Heart right ventricle (tissue), 16 donors: Measurements from ENCODE around the gene BHLHE40. TPM values are rescaled to one million over a fixed set of nuclear protein-coding genes. Genes with fewer than 3 reads are reported as not detected.

Source experiments
- ATAC-seq, 8 donors: fragments of 200-7000 bp; cut with Tn5 transposase; one replicate each; pipeline ENCODE4 v1.9.1; 2020; ENCODE audit warnings: mild to moderate bottlenecking in 8 of 8, moderate library complexity in 8 of 8, moderate number of reproducible peaks in 1 of 8
- DNase-seq, 2 donors: peaks; one replicate each; pipeline ENCODE4 v3.0.0-alpha.2; 2020
- H3K27ac ChIP-seq, 10 donors: fragments of 200-600 bp; sonication (generic) in 2 of 10; one replicate each; pipeline versions ENCODE4 v1.5.0 to v1.8.0; 2020 to 2022; ENCODE audit warnings: mild to moderate bottlenecking in 3 of 10
- H3K27me3 ChIP-seq, 7 donors: fragments of 200-600 bp; one replicate each; pipeline ENCODE4 v1.8.0; 2021 to 2022; ENCODE audit warnings: mild to moderate bottlenecking in 2 of 7
- H3K36me3 ChIP-seq, 9 donors: fragments of 200-600 bp; sonication (generic) in 1 of 9; one replicate each; pipeline versions ENCODE4 v1.5.0 to v1.8.0; 2020 to 2022; ENCODE audit warnings: mild to moderate bottlenecking in 2 of 9
- H3K4me1 ChIP-seq, 9 donors: fragments of 200-600 bp; sonication (generic) in 1 of 9; one replicate each; pipeline versions ENCODE4 v1.5.0 to v1.8.0; 2020 to 2022; ENCODE audit warnings: mild to moderate bottlenecking in 4 of 9
- H3K4me3 ChIP-seq, 10 donors: fragments of 200-600 bp; sonication (generic) in 2 of 10; one replicate each; pipeline versions ENCODE4 v1.5.0 to v1.8.0; 2020 to 2022; ENCODE audit warnings: mild to moderate bottlenecking in 7 of 10, moderate library complexity in 2 of 10
- H3K9me3 ChIP-seq, 11 donors: fragments of 200-600 bp in 10 of 11; sonication (generic) in 2 of 11; one replicate each; pipeline versions ENCODE4 v1.5.0 to v1.8.0; 2013 to 2022; ENCODE audit warnings: mild to moderate bottlenecking in 2 of 11, control low read depth in 1 of 11, moderate library complexity in 1 of 11
- WGBS, 2 donors: extraction: QIAGEN DNeasy Blood & Tissue Kit; methylation state at CpG; one replicate each; pipeline ENCODE4 v1.1.7; 2013; ENCODE audit warnings: inconsistent platforms in 1 of 2; 5-methylcytosine and 5-hydroxymethylcytosine counted together
- intact Hi-C, 10 donors: fragments of 100-400 bp; cut with DNase I; formaldehyde crosslinking; loops; one replicate each; pipeline versions ENCODE4 v1.11.1 to v1.14.2; 2022
- polyA plus RNA-seq, 2 donors: library from polyadenylated mRNA; stranded (reverse); fragments of 200-250 nt; gene quantifications; one replicate each; pipeline ENCODE4 v1.2.3, GENCODE V29; 2013
- total RNA-seq, 10 donors: library from RNA; stranded (reverse); fragmentation: NEBNext Ultra II Directional in 3 of 10; extraction: Animal tissue kit (Norgen Biotek cat#: 25700) in 3 of 10; gene quantifications; one replicate each; pipeline versions ENCODE4 v1.2.1 to v1.2.4, GENCODE V29; 2021 to 2023
- TF ChIP-seq, protein P1 (sequence below), 9 donors: fragments of 200-600 bp; sonication (generic) in 2 of 9; IDR thresholded peaks; one replicate each; pipeline versions ENCODE4 v1.5.0 to v1.8.0; 2021 to 2022; ENCODE audit warnings: antibody characterized with exemption in 9 of 9, mild to moderate bottlenecking in 5 of 9, moderate library complexity in 1 of 9
- donor health status: Arrhythmogenic right ventricular cardiomyopathy.
- donor health status: ischemic (EF 13 %, LVEDD 7.1; RV severe dilation, severe dysfunction).
- donor health status: healthy with polysubstance abuse.
- donor health status: DM: no; HTN: yes; CAD: no.
- donor health status: DM: no; HTN: no; CAD: no.
- donor health status: ischemic (EF 25% LVEDD 6.9; RV normal size, moderate dysfunction).
- donor health status: ischemic (EF 25% LVEDD 5.7; RV mildly dilated, moderate dysfunction).
- donor health status: healthy.
- donor health status: DM: yes; HTN: yes; CAD: no.
- donor health status: Ischemic cardiomyopathy.
- donor health status: ischemic (EF 35%, LVEDD 5.7; RV mildly dilated, moderate dysfunction).
- donor health status: nonischemic (EF 11% LVEDD 7.7; RV severe dilation, severe dysfunction).
- donor health status: DM: yes; HTN: yes; CAD: no.
- donor health status: PGD.
- donor health status: ischemic (EF 29% LVEDD 5.4; RV normal size, mild dysfunction).
- donor health status: nonischemic (EF 23%, LVEDD 6.1; RV moderate dilation, normal function).

BHLHE40 gene
- total and polyA plus RNA-seq, 12 donors, result 10.0 to 209 (median 49.7) TPM

DNA sequence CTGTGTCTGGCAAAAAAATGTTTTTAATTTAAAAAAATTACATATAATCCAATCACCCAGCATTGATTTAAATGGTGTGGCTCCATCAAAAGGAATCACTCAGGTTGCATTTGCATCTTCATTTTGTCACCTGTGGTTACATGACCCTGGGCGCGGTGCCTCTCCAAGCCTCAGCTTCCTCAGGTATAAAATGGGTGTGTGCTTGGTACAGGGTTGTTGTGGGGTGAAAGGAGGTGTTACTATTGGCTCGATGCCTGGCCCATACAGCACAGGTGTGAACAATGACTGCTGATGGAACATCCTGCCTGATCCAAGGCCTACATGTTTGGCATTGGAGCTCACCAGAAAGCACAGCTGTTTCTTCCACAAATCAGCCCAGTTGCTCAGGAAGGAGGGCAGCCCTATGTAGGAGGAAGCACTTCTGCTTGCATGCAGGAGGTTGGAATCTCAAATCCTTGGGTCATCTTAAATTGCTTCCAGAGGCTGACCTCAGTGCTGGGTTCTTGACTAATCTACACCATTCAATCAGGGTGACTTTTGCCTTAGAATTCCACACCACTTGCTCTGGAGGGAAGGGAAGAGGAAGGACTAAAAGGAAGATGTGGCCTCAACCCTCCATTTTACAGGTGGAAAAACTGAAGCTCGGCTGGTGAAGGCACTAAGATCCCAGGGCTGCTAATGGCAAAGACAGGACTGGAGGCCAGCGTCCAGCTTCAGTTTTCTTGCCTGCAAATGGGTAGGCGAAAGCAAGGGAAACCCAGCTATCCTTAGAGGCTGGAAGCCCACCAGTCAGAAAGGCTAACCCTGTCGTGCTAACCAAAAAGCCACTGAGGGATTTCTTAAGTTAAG is 31.7 kb downstream of the BHLHE40 start:
- no peaks in the 10 kb centered on the region for H3K27me3 ChIP-seq
- H3K27ac ChIP-seq, result peak overlapping the region in 3 of 10 donors; percentile 39 to 81 (median 41)
- H3K4me1 ChIP-seq, result peaks cover 0 to 60% (median 28%) of the 10 kb centered on the region in 9 donors
- DNase-seq, result no peak
- ATAC-seq, result peak in 6 of 8 donors; percentile 4 to 32 (median 14)
- intact Hi-C loops, result no loop called here
- 82 to 88% methylated on average over 7 of the region's 7 CpGs for WGBS, 2 donors
- no peaks in the 10 kb centered on the region for H3K9me3 ChIP-seq
- no peaks in the 10 kb centered on the region for H3K36me3 ChIP-seq
- H3K4me3 ChIP-seq, result no peak overlapping the region
- TF ChIP-seq, protein P1, sequence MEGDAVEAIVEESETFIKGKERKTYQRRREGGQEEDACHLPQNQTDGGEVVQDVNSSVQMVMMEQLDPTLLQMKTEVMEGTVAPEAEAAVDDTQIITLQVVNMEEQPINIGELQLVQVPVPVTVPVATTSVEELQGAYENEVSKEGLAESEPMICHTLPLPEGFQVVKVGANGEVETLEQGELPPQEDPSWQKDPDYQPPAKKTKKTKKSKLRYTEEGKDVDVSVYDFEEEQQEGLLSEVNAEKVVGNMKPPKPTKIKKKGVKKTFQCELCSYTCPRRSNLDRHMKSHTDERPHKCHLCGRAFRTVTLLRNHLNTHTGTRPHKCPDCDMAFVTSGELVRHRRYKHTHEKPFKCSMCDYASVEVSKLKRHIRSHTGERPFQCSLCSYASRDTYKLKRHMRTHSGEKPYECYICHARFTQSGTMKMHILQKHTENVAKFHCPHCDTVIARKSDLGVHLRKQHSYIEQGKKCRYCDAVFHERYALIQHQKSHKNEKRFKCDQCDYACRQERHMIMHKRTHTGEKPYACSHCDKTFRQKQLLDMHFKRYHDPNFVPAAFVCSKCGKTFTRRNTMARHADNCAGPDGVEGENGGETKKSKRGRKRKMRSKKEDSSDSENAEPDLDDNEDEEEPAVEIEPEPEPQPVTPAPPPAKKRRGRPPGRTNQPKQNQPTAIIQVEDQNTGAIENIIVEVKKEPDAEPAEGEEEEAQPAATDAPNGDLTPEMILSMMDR (IDR thresholded peaks at IDR 0.05), result no peak

DNA sequence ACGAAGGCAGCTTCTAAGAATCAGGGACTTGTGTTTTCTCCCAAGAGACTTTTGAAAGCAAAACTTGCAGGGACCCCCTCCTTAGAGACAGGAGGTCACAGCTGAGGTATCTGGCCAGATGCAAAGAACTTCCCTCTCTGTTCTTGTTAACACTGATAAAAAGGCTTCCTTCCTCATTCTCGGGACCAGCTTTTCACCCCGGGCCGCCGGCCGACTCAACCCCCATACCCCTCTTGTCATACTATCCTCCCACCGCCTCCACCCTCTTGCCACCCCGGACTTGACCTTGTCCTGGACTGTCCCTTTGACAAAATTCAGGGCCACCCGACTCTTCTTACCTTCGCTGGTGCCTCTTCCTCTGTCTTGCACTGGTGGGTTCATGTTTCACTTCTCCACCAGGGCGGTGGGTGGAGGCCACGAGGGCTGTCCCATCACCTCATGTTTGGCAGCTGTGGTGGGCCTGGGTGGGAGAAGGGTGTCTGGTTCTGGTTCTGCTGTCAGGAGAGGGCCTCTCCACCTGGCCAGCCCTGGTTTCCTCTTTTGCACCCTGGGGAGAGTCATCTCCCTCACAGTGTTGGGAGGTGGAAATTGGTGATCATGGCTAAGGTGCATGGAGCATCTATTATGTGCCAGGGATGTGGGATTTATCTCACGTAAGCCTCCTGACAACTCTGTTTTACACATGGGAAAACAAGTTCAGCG is 32.5 kb downstream of the BHLHE40 start:
- TF ChIP-seq, protein P1 (IDR thresholded peaks at IDR 0.05), result no peak
- ATAC-seq, result no peak
- peaks cover 3 to 64% (median 34%) of the 10 kb centered on the region in 9 donors for H3K4me1 ChIP-seq
- H3K36me3 ChIP-seq, result no peaks in the 10 kb centered on the region
- DNase-seq, result no peak
- WGBS, 2 donors, result 69 to 76% methylated on average over 14 of the region's 14 CpGs
- H3K27me3 ChIP-seq, result no peaks in the 10 kb centered on the region
- no peak overlapping the region for H3K4me3 ChIP-seq
- H3K27ac ChIP-seq, result peak overlapping the region in 4 of 10 donors; percentile 39 to 81 (median 50)
- H3K9me3 ChIP-seq, result no peaks in the 10 kb centered on the region
- intact Hi-C loops, result no loop called here

DNA sequence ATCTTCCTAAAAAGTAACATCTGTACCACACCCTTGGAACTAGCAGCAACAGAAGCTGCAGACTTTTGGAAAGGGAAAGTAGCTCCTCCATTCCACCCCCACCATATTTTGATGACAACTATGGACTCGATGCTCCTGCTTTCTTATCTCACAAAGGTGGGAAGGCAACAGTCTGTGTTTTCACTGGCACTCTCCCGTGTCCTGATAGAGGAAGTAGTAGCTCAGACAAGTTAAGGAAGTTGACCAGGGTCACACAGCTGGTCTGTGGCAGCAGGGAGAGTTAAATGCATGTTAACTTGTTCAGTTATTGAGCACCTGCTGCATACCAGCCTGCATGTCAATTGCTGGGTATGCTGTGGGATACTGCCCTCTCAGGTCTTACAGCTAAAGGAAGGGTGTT is 33.1 kb downstream of the BHLHE40 start:
- peak overlapping the region in 3 of 10 donors; percentile 39 to 81 (median 58) for H3K27ac ChIP-seq
- intact Hi-C loops, result no loop called here
- TF ChIP-seq, protein P1 (IDR thresholded peaks at IDR 0.05), result no peak
- H3K36me3 ChIP-seq, result no peaks in the 10 kb centered on the region
- H3K4me1 ChIP-seq, result peaks cover 3 to 64% (median 39%) of the 10 kb centered on the region in 9 donors
- H3K4me3 ChIP-seq, result no peak overlapping the region
- 32 to 43% methylated on average over 2 of the region's 2 CpGs for WGBS, 2 donors
- ATAC-seq (no peak), DNase-seq (no peak)
- H3K9me3 ChIP-seq, result no peaks in the 10 kb centered on the region
- no peaks in the 10 kb centered on the region for H3K27me3 ChIP-seq

DNA sequence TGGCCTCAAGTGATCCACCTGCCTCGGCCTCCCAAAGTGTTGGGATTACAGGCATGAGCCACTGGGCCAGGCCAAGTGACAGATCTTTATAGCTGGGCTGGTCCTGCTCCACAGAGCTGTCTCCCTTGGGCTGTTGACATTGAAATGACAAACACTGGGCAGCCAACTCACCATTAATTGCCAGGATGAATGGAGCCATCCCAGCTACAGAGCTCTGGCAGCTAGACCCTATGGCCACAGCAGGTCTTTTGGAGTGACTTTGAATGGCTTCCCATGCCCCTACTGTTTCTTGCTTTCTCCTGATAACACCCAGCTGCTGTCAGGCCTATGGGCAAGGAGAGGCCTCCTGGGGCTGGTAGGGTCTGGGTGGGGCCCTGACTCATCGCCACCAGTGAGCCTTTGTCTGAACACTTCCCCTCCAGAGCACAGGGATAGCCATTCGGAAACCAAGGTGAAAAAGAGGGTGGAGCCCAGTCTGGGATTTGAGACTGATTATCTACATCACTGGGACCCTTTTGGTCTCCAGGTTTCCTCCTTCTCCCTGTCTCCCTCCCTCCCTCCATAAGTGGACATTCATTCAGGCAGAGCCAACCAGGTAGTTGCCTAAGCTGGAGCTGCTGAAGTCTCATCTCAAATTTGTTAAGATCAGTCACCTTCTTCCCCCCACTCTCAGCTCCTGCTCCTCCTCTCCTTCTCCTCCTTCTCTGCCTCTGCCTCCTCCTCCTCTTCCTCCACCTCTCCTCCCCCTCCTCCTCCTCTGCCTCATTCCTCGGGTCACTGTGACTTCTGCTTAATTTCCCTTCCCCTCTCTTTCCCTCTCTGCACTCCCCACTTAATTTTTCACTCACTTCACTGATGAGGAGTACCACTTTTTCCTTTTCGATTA is 34.0 kb downstream of the BHLHE40 start:
- H3K4me3 ChIP-seq, result no peak overlapping the region
- peaks cover 7 to 71% (median 47%) of the 10 kb centered on the region in 9 donors for H3K4me1 ChIP-seq
- H3K9me3 ChIP-seq, result no peaks in the 10 kb centered on the region
- no peaks in the 10 kb centered on the region for H3K36me3 ChIP-seq
- H3K27me3 ChIP-seq, result no peaks in the 10 kb centered on the region
- peak overlapping the region in 8 of 10 donors; percentile 3 to 81 (median 36) for H3K27ac ChIP-seq
- intact Hi-C loops, result no loop called here
- 61 to 67% methylated on average over 5 of the region's 5 CpGs for WGBS, 2 donors
- TF ChIP-seq, protein P1 (IDR thresholded peaks at IDR 0.05), result no peak
- peak; percentile 12 to 85 (median 47) for ATAC-seq
- DNase-seq, result no peak
